Measurements from ENCODE around the gene CCBE1. TPM values are rescaled to one million over a fixed set of nuclear protein-coding genes. Genes with fewer than 3 reads are reported as not detected.

Gene CCBE1
- total RNA-seq, 1 donor from 2014 or later = 0.05 TPM

GRCh38 chr18:59395226-59396175, 301.7 kb downstream of the CCBE1 start:
- no peak for DNase-seq (ENCODE audit: low spot score)
- intact Hi-C loops (cut with DNase I) = no loop called here

- intact Hi-C loops (cut with DNase I) = no loop called here
Observed at GRCh38 chr18:59393381-59393780, 303.8 kb downstream of the CCBE1 start.

GRCh38 chr18:59388817-59389216, 308.4 kb downstream of the CCBE1 start:
- DNase-seq (ENCODE audit: low spot score) = no peak
- intact Hi-C loops (cut with DNase I) = no loop called here

More at GRCh38 chr18:59393381-59393780, 303.8 kb downstream of the CCBE1 start:
- no peak for DNase-seq (ENCODE audit: low spot score)

- no peak for DNase-seq (ENCODE audit: low spot score)
- intact Hi-C loops (cut with DNase I) = no loop called here
Observed at GRCh38 chr18:59387687-59388565, 309.3 kb downstream of the CCBE1 start.

GRCh38 chr18:59386909-59387686, 310.1 kb downstream of the CCBE1 start:
- intact Hi-C loops (cut with DNase I) = no loop called here
- DNase-seq (ENCODE audit: low spot score) = no peak

- intact Hi-C loops (cut with DNase I) = no loop called here
- DNase-seq (ENCODE audit: low spot score) = no peak
Observed at GRCh38 chr18:59385191-59385590, 312.0 kb downstream of the CCBE1 start.

- intact Hi-C loops (cut with DNase I) = no loop called here
- DNase-seq (ENCODE audit: low spot score) = no peak
Observed at GRCh38 chr18:59383851-59384250, 313.4 kb downstream of the CCBE1 start.

- intact Hi-C loops (cut with DNase I) = no loop called here
- no peak for DNase-seq (ENCODE audit: low spot score)
Observed at GRCh38 chr18:59382383-59382782, 314.8 kb downstream of the CCBE1 start.

- intact Hi-C loops (cut with DNase I) = no loop called here
- DNase-seq (ENCODE audit: low spot score) = no peak
Observed at GRCh38 chr18:59381949-59382348, 315.3 kb downstream of the CCBE1 start.

Other genes starting within 250 kb of the CCBE1 start
- 0.35 TPM for gene PMAIP1, start 202.6 kb upstream of the CCBE1 start, total RNA-seq